HL-60 (cell line): ENCODE results near the gene ADISSP.
A peak's percentile ranks its signal among the peaks of the same experiment; 100 is the strongest.

ENCODE experiments used
- DNase-seq, 2 experiments: peaks; one replicate each; pipeline ENCODE4 v3.0.0-alpha.2; 2010 to 2020; ENCODE audit warnings: low read depth in 1 of 2, low spot score in 1 of 2
- H3K27ac ChIP-seq: fragments of 250-450 bp; sonication (Bioruptor Pico); replicated peaks from 2 replicates; pipeline ENCODE4 v1.5.1; 2020; ENCODE audit warnings: mild to moderate bottlenecking, moderate library complexity
- H3K27me3 ChIP-seq: fragments of 250-450 bp; sonication (Bioruptor Pico); 2 replicates; pipeline ENCODE4 v1.5.1; 2021; ENCODE audit warnings: mild to moderate bottlenecking, moderate library complexity; ENCODE audit not compliant: insufficient read depth, poor library complexity, severe bottlenecking
- H3K4me3 ChIP-seq: replicated peaks from 2 replicates; pipeline ENCODE4 v1.5.1; 2011; ENCODE audit warnings: mild to moderate bottlenecking, control low read depth, low read length; ENCODE audit not compliant: insufficient read depth
- GABPA ChIP-seq: IDR thresholded peaks from 2 replicates; pipeline ENCODE4 v1.6.1; 2012; ENCODE audit warnings: low read depth
- POLR2AphosphoS5 ChIP-seq: IDR thresholded peaks from 2 replicates; pipeline ENCODE4 v1.6.1; 2012; ENCODE audit warnings: low read depth
- SPI1 ChIP-seq: IDR thresholded peaks from 2 replicates; pipeline ENCODE4 v1.6.1; 2012; ENCODE audit warnings: low read depth, mild to moderate bottlenecking, borderline replicate concordance
- TF ChIP-seq, protein P1 (sequence below): IDR thresholded peaks from one replicate; pipeline ENCODE4 v1.5.1; 2011; ENCODE audit warnings: low read length, control low read depth, inconsistent platforms; ENCODE audit not compliant: insufficient read depth
- TF ChIP-seq, protein P2 (sequence below): IDR thresholded peaks from 2 replicates; pipeline ENCODE4 v1.6.1; 2012; ENCODE audit warnings: low read depth; ENCODE audit not compliant: insufficient replicate concordance

Gene ADISSP

DNA sequence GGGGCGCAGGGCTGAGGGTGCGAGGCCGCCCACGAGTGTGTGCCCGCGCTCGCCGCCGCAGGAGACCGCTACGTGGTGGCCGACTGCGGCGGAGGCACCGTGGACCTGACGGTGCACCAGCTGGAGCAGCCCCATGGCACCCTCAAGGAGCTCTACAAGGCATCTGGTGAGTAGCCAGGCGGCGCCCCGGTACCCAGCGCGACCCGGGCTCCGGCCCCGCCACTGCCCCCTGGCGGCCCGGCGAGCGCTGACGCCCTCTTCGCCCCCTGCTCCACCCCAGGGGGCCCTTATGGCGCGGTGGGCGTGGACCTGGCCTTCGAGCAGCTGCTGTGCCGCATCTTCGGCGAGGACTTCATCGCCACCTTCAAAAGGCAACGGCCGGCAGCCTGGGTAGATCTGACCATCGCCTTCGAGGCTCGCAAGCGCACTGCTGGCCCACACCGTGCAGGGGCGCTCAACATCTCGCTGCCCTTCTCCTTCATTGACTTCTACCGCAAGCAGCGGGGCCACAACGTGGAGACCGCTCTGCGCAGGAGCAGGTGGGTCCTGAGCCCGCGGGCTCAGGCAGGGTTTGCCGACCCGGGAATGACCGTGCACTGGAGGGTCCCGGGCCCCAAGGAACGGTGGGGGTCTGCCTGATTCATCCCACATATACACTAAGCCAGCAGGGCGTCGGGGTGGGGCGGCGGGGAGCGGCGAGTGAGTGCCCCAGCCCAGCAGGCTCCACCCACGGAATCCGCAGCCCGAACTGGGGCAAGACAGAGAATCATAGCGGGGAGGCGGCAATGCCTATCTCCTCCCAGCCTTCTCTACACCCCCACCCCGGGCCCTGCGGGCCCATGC lies 17.6 kb downstream of the ADISSP start:
- peak in 1 of 2 experiments; percentile 18 for DNase-seq
- Histone ChIP-seq H3K4me3 (no peak overlapping the region), H3K27me3 (no peaks in the 10 kb centered on the region), H3K27ac (no peak overlapping the region)
- TF ChIP-seq POLR2AphosphoS5 (no peak), SPI1 (no peak)
- TF ChIP-seq, protein P1, sequence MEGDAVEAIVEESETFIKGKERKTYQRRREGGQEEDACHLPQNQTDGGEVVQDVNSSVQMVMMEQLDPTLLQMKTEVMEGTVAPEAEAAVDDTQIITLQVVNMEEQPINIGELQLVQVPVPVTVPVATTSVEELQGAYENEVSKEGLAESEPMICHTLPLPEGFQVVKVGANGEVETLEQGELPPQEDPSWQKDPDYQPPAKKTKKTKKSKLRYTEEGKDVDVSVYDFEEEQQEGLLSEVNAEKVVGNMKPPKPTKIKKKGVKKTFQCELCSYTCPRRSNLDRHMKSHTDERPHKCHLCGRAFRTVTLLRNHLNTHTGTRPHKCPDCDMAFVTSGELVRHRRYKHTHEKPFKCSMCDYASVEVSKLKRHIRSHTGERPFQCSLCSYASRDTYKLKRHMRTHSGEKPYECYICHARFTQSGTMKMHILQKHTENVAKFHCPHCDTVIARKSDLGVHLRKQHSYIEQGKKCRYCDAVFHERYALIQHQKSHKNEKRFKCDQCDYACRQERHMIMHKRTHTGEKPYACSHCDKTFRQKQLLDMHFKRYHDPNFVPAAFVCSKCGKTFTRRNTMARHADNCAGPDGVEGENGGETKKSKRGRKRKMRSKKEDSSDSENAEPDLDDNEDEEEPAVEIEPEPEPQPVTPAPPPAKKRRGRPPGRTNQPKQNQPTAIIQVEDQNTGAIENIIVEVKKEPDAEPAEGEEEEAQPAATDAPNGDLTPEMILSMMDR = peak; percentile 42

DNA sequence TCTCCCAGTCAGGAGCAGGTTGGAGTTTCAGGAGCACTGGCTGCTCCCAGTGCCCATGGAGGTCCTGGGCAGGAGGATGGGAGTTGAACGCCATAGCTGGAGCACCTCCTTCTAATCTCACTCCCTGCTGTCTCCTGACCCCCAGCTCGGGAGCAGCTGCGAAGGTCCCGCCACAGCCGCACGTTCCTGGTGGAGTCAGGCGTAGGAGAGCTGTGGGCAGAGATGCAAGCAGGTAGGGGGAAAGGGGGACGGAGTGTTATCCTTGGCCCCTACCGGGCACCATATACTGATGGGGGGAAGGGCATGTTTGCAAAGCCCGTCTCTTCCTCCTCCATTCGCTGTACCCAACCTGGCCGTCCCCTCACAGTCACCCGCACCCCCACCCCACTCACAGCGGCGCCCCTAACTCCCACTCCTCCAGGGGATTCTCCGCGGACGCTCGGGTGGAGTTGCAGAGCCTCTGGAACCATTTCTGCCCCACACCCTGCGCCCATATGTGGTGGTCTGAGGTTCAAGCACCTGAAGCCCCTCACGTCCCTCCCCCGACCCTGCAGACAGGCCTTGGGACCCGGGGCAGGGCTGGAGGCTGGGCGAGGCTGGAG lies 18.4 kb downstream of the ADISSP start:
- Histone ChIP-seq H3K4me3 (no peak overlapping the region), H3K27me3 (no peaks in the 10 kb centered on the region), H3K27ac (no peak overlapping the region)
- TF ChIP-seq SPI1 = no peak
- no peak for TF ChIP-seq GABPA
- TF ChIP-seq POLR2AphosphoS5 = no peak
- TF ChIP-seq, protein P2, sequence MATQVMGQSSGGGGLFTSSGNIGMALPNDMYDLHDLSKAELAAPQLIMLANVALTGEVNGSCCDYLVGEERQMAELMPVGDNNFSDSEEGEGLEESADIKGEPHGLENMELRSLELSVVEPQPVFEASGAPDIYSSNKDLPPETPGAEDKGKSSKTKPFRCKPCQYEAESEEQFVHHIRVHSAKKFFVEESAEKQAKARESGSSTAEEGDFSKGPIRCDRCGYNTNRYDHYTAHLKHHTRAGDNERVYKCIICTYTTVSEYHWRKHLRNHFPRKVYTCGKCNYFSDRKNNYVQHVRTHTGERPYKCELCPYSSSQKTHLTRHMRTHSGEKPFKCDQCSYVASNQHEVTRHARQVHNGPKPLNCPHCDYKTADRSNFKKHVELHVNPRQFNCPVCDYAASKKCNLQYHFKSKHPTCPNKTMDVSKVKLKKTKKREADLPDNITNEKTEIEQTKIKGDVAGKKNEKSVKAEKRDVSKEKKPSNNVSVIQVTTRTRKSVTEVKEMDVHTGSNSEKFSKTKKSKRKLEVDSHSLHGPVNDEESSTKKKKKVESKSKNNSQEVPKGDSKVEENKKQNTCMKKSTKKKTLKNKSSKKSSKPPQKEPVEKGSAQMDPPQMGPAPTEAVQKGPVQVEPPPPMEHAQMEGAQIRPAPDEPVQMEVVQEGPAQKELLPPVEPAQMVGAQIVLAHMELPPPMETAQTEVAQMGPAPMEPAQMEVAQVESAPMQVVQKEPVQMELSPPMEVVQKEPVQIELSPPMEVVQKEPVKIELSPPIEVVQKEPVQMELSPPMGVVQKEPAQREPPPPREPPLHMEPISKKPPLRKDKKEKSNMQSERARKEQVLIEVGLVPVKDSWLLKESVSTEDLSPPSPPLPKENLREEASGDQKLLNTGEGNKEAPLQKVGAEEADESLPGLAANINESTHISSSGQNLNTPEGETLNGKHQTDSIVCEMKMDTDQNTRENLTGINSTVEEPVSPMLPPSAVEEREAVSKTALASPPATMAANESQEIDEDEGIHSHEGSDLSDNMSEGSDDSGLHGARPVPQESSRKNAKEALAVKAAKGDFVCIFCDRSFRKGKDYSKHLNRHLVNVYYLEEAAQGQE = no peak
- TF ChIP-seq, protein P1 = no peak
- DNase-seq = no peak

DNA sequence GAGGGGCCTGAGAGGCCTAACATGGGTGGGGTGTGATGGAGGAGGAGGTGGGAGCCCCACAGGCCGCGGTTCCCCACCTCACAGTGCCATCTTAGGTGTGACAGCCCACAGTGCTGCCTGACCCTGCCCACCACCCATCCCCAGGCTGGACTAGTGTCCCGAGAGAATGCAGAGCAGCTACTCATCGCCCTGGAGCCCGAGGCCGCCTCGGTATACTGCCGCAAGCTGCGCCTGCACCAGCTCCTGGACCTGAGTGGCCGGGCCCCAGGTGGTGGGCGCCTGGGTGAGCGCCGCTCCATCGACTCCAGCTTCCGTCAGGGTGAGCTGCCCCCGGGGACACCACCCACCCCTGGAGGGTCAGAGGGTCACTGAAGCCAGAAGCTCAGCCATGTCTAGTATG lies 19.5 kb downstream of the ADISSP start:
- DNase-seq = no peak
- no peak overlapping the region for H3K27ac ChIP-seq
- H3K27me3 ChIP-seq = peaks cover 2% of the 10 kb centered on the region
- no peak overlapping the region for H3K4me3 ChIP-seq
- TF ChIP-seq POLR2AphosphoS5 (no peak), SPI1 (no peak)

DNA sequence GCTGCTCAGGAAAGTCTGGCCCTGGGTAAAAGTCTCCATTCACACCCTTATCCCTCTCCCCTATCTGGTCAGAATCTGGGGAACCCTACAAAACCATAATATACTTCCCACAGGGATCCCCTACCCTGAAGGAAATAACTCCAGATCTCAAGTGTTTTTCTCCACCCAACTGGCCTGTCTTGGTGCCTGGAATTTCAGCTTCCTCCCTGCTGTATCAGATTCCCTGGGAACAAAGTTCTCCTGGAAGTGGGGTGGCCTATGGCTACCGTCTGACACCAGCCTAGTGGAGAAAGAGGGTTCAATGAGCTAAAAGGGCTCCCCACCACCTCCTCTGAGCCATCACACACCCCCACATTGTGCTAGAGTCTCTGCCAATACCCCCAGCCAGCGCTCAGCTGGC lies 20.1 kb downstream of the ADISSP start:
- no peak for DNase-seq
- H3K27ac ChIP-seq = no peak overlapping the region
- TF ChIP-seq POLR2AphosphoS5 = no peak

DNA sequence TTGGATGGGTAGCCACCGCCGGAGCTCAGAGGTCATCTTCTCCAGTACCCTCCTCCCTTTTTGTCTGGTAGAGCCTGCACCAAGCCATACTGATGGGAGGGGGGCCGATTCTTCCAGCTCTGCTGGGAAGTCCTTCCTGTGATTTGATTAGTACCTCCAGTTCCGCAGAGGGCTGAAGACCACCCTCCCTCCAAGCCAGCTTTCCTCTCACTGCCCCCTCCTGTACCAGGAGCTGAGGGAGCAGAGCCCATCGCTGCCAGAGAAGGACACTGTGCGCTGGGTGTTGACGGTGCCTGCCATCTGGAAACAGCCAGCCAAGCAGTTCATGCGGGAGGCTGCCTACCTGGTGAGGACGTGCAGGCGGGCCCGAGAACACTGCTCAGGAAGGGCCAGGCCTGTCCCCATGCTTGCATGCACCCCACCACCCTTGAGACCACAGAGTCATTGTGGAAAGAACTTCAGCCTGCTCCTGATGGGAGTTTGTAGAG lies 21.8 kb downstream of the ADISSP start:
- no peak for DNase-seq
- Histone ChIP-seq H3K4me3 (no peak overlapping the region), H3K27me3 (peaks cover 2% of the 10 kb centered on the region), H3K27ac (no peak overlapping the region)
- TF ChIP-seq, protein P2 = no peak
- TF ChIP-seq GABPA (no peak), SPI1 (no peak), POLR2AphosphoS5 (no peak)
- TF ChIP-seq, protein P1 = no peak

More for the DNA sequence above, 20.1 kb downstream of the ADISSP start:
- H3K4me3 ChIP-seq = no peak overlapping the region
- H3K27me3 ChIP-seq = peaks cover 2% of the 10 kb centered on the region
